ENCODE data around the gene KCNH6.

The KCNH6 gene

DNA sequence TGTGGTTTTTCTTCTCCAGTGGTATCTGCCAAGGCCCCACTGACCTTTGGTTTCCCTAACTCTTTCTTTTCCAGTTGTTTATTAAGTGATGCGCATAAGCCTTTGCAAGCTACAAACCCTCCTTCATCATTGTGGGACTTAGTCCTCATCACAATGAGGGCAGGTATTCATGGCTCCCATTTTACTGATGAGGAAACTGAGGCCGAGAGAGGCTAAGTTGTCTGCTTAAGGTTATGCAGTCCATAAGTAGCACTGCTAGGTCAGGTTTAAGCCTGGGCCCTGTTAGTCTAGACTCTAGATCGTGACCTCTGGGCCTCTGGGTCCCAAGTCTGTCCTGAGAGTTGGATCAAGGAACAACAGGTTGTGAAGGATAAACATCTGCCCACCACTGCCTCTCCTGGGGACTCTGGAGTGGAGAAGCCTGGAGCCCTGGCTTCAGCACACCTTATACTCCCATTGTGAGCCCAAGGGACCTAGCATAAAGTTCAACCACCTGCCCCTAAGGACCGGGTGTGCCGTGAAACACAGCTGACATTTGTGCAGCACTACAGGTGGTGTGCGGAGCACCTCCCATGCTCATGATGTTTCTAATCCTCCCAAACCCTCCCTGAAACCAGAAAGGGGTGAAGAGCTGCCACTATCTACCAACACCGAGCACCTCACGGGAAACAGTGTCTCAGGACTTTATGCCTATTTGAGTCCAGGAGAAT, 5.2 kb upstream of the KCNH6 start:
- TF ChIP-seq CSDC2 (CRISPR knock-in tag; IDR thresholded peaks at IDR 0.05) (no peak), ZFP3 (CRISPR knock-in tag; IDR thresholded peaks at IDR 0.05) (no peak), RARB (CRISPR knock-in tag; IDR thresholded peaks at IDR 0.05) (no peak), GLIS3 (CRISPR knock-in tag; IDR thresholded peaks at IDR 0.05) (no peak), ARNTL (CRISPR knock-in tag; IDR thresholded peaks at IDR 0.05; ENCODE audit: borderline replicate concordance, low read depth) (no peak)
- TF ChIP-seq, protein P1, sequence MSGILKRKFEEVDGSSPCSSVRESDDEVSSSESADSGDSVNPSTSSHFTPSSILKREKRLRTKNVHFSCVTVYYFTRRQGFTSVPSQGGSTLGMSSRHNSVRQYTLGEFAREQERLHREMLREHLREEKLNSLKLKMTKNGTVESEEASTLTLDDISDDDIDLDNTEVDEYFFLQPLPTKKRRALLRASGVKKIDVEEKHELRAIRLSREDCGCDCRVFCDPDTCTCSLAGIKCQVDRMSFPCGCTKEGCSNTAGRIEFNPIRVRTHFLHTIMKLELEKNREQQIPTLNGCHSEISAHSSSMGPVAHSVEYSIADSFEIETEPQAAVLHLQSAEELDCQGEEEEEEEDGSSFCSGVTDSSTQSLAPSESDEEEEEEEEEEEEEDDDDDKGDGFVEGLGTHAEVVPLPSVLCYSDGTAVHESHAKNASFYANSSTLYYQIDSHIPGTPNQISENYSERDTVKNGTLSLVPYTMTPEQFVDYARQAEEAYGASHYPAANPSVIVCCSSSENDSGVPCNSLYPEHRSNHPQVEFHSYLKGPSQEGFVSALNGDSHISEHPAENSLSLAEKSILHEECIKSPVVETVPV (CRISPR knock-in tag; IDR thresholded peaks at IDR 0.05) = no peak
- TF ChIP-seq, protein P2, sequence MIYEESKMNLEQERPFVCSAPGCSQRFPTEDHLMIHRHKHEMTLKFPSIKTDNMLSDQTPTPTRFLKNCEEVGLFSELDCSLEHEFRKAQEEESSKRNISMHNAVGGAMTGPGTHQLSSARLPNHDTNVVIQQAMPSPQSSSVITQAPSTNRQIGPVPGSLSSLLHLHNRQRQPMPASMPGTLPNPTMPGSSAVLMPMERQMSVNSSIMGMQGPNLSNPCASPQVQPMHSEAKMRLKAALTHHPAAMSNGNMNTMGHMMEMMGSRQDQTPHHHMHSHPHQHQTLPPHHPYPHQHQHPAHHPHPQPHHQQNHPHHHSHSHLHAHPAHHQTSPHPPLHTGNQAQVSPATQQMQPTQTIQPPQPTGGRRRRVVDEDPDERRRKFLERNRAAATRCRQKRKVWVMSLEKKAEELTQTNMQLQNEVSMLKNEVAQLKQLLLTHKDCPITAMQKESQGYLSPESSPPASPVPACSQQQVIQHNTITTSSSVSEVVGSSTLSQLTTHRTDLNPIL (CRISPR knock-in tag; IDR thresholded peaks at IDR 0.05; ENCODE audit: low read depth) = no peak
- TF ChIP-seq, protein P3, sequence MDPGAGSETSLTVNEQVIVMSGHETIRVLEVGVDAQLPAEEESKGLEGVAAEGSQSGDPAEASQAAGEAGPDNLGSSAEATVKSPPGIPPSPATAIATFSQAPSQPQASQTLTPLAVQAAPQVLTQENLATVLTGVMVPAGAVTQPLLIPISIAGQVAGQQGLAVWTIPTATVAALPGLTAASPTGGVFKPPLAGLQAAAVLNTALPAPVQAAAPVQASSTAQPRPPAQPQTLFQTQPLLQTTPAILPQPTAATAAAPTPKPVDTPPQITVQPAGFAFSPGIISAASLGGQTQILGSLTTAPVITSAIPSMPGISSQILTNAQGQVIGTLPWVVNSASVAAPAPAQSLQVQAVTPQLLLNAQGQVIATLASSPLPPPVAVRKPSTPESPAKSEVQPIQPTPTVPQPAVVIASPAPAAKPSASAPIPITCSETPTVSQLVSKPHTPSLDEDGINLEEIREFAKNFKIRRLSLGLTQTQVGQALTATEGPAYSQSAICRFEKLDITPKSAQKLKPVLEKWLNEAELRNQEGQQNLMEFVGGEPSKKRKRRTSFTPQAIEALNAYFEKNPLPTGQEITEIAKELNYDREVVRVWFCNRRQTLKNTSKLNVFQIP (CRISPR knock-in tag; IDR thresholded peaks at IDR 0.05; ENCODE audit: borderline replicate concordance, low read depth) = no peak
- ATAC-seq = no peak

DNA sequence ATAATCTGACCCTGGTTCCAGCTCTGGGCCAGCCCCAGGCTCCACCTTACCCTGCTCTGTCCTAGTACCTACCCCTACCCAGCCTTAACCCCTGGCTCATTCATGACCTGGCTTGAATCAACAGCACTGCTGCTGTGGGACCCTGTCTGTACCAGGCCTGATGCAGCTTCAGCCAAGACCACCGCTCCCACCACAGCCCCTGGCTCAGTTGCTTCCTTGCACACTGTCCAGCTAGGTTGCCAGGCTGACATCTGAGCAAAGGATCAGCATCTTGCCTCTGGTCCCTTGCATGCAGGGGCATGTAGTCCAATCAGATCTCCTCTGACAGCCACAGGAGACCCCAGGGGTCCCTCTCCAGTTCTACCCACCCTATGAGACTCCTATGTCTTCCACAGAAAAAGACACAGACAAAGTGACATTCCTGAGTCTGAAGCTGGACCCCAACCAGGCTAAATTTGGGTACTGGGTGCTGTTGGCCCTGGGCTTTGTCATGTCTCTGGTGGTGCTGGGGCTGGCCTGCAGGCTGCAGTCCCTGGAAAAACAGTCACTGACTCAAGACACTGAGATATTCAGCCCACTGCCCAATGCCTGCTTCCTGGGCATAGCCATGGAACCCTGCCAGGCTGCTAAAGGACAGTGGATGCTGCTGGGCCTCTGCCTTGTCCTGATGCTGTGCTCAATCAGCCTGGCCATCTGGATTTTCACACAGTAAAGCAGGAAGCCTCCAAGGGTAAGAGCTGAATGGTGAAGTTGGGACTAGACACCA, 3.9 kb upstream of the KCNH6 start:
- ATAC-seq = no peak

DNA sequence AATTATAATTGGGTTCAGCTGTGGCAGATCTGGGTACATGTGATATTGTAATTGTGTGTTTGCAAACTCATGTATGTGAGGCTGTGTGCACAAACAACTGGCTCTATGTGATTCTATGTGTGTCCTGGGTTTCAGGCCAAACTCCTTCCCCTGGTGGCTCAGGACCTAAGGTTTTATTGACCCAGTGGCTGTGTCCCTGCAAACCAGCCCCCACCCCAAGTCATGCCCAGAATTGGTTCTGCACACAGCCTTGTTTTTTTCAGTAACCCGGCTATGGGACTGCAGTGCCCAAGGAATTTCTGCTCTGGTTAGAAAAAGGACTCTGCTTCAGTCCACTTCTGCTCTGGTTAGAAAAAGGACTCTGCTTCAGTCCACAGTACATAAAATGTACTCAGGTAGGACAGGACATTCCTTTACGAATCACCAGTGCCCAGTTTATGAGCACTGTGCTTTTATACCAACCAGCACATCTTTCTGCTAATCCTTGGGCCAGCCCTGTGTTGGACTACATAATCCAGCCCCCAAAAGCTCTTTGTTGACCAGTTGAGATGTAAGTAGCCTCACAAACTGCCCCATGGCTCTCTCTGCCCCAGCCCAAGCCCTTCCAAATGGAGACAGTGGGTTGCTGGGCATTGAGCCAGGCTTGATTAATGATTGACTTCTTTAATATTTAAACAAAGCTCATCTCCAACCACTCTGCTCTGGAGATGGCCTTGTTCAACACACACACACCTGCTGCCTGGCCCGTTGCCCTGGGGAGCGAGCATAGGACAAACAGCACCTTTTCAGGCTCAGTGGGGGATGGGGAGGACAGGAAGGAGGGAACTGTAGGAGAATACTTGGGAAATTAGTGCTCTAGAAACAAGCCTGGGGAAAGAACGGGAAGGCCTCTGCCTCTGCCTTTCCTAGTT, 2.9 kb upstream of the KCNH6 start:
- TF ChIP-seq GLIS3 (CRISPR knock-in tag; IDR thresholded peaks at IDR 0.05) = no peak
- TF ChIP-seq SNAI2 (CRISPR knock-in tag; IDR thresholded peaks at IDR 0.05) = no peak
- no peak for TF ChIP-seq ZFP30 (CRISPR knock-in tag; IDR thresholded peaks at IDR 0.05)
- TF ChIP-seq BACH2 (CRISPR knock-in tag; IDR thresholded peaks at IDR 0.05; ENCODE audit: borderline replicate concordance) = no peak
- TF ChIP-seq ZNF8 (CRISPR knock-in tag; IDR thresholded peaks at IDR 0.05) = no peak
- TF ChIP-seq PPARA (CRISPR knock-in tag; IDR thresholded peaks at IDR 0.05; ENCODE audit: borderline replicate concordance) = no peak
- no peak for TF ChIP-seq ESRRG (CRISPR knock-in tag; IDR thresholded peaks at IDR 0.05)
- TF ChIP-seq, protein P4, sequence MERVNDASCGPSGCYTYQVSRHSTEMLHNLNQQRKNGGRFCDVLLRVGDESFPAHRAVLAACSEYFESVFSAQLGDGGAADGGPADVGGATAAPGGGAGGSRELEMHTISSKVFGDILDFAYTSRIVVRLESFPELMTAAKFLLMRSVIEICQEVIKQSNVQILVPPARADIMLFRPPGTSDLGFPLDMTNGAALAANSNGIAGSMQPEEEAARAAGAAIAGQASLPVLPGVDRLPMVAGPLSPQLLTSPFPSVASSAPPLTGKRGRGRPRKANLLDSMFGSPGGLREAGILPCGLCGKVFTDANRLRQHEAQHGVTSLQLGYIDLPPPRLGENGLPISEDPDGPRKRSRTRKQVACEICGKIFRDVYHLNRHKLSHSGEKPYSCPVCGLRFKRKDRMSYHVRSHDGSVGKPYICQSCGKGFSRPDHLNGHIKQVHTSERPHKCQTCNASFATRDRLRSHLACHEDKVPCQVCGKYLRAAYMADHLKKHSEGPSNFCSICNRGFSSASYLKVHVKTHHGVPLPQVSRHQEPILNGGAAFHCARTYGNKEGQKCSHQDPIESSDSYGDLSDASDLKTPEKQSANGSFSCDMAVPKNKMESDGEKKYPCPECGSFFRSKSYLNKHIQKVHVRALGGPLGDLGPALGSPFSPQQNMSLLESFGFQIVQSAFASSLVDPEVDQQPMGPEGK (CRISPR knock-in tag; IDR thresholded peaks at IDR 0.05; ENCODE audit: borderline replicate concordance) = no peak
- TF ChIP-seq ZC3H10 (CRISPR knock-in tag; IDR thresholded peaks at IDR 0.05) = no peak
- no peak for TF ChIP-seq ZNF565 (CRISPR knock-in tag; conservative IDR thresholded peaks at IDR 0.05; ENCODE audit: low read depth)
- ATAC-seq = no peak

More for the DNA sequence above, 3.9 kb upstream of the KCNH6 start:
- TF ChIP-seq BACH2 (CRISPR knock-in tag; IDR thresholded peaks at IDR 0.05; ENCODE audit: borderline replicate concordance) (no peak), OSR1 (CRISPR knock-in tag; IDR thresholded peaks at IDR 0.05) (no peak), ZNF70 (CRISPR knock-in tag; IDR thresholded peaks at IDR 0.05) (no peak), ZNF565 (CRISPR knock-in tag; conservative IDR thresholded peaks at IDR 0.05; ENCODE audit: low read depth) (no peak)
- TF ChIP-seq, protein P2 (CRISPR knock-in tag; IDR thresholded peaks at IDR 0.05; ENCODE audit: low read depth) = no peak

All from SK-N-SH treated with all-trans-retinoic acid at 6 μM for 48 hours (cell line).